DND-41 (cell line): Measurements from ENCODE around the gene KBTBD4.

Experiments used
- CTCF ChIP-seq: IDR thresholded peaks from 2 replicates; pipeline ENCODE4 v1.5.1; 2012; ENCODE audit warnings: borderline replicate concordance, low read length, moderate library complexity, mild to moderate bottlenecking; ENCODE audit not compliant: poor library complexity, severe bottlenecking; ENCODE audit errors: extremely low read depth
- EZH2 ChIP-seq: IDR thresholded peaks from 3 replicates; pipeline ENCODE4 v1.6.1; 2012; ENCODE audit warnings: borderline replicate concordance, low read depth, mild to moderate bottlenecking, moderate library complexity, low read length, inconsistent platforms; ENCODE audit not compliant: severe bottlenecking

GRCh38 chr11:47593934-47594855 is 15.4 kb upstream of the KBTBD4 start, which contains the start of gene C1QTNF4:
- no peak for TF ChIP-seq CTCF
- TF ChIP-seq EZH2: no peak
